ENCODE data around the gene DNAH2. TPM values are rescaled to one million over a fixed set of nuclear protein-coding genes. Genes with fewer than 3 reads are reported as not detected.

The DNAH2 gene
- total and polyA plus RNA-seq, 9 of the 15 experiments (the other 6 are each of a cell fraction or from before 2014, with no cell fraction given) = 0.03 TPM; not detected in 8

DNA sequence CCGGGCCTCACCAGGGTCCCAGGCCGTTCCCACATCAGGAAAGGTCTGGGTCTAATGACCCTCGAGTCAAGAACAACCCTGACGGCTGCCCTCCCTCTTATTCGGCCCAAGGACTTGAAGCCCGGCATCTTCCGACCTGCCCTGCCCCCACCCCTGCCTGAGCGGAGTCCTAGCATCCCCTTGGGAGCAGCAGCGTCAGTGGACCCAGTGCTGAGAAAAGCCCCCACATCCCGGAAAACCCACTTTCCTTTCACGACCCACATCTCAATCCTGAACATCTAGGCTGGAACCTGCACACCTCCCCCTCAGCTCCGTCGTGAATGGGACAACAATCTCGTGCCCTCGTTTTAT lies 138.1 kb downstream of the DNAH2 start:
- intact Hi-C loops (cut with micrococcal nuclease) = loop anchor here (2.0 to 10.0 kb wide), 4 partner anchors 21 to 111 kb away; partner anchors contain the start of gene KDM6B
- no TSS peak for BruUV-seq (replicated peaks)
- no peak for ATAC-seq
- H4K20me1 ChIP-seq (replicated peaks; ENCODE audit: control insufficient read depth, insufficient read depth, low read length) = no peaks in the 10 kb centered on the region
- CTCF ChIA-PET (ENCODE audit: low intra/inter-chr PET ratio) = no interaction called here
- no peaks in the 10 kb centered on the region for H3K27me3 ChIP-seq (ENCODE audit: control insufficient read depth in 2 of 2, insufficient read depth in 2 of 2, low read length in 2 of 2)
- no peak for FAIRE-seq
- in situ Hi-C loops (cut with MboI) = no loop called here
- H3K79me2 ChIP-seq (ENCODE audit: control insufficient read depth, insufficient read depth, low read length) = peaks cover 12% of the 10 kb centered on the region
- peak overlapping the region in 1 of 2 experiments; percentile 93; a peak in 2 of 4 replicates for H3K9ac ChIP-seq (ENCODE audit: insufficient read depth in 1 of 2, low read depth in 2 of 2, low read length in 2 of 2)
- peak overlapping the region; percentile 65; the same call in 1 of the 2 replicates for H3K4me3 ChIP-seq
- no peak for TF ChIP-seq HIVEP1 (CRISPR knock-in tag; IDR thresholded peaks at IDR 0.05)
- TF ChIP-seq BDP1 (IDR thresholded peaks at IDR 0.05; ENCODE audit: insufficient read depth, insufficient read length) = no peak
- TF ChIP-seq, protein P1, sequence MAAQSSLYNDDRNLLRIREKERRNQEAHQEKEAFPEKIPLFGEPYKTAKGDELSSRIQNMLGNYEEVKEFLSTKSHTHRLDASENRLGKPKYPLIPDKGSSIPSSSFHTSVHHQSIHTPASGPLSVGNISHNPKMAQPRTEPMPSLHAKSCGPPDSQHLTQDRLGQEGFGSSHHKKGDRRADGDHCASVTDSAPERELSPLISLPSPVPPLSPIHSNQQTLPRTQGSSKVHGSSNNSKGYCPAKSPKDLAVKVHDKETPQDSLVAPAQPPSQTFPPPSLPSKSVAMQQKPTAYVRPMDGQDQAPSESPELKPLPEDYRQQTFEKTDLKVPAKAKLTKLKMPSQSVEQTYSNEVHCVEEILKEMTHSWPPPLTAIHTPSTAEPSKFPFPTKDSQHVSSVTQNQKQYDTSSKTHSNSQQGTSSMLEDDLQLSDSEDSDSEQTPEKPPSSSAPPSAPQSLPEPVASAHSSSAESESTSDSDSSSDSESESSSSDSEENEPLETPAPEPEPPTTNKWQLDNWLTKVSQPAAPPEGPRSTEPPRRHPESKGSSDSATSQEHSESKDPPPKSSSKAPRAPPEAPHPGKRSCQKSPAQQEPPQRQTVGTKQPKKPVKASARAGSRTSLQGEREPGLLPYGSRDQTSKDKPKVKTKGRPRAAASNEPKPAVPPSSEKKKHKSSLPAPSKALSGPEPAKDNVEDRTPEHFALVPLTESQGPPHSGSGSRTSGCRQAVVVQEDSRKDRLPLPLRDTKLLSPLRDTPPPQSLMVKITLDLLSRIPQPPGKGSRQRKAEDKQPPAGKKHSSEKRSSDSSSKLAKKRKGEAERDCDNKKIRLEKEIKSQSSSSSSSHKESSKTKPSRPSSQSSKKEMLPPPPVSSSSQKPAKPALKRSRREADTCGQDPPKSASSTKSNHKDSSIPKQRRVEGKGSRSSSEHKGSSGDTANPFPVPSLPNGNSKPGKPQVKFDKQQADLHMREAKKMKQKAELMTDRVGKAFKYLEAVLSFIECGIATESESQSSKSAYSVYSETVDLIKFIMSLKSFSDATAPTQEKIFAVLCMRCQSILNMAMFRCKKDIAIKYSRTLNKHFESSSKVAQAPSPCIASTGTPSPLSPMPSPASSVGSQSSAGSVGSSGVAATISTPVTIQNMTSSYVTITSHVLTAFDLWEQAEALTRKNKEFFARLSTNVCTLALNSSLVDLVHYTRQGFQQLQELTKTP (IDR thresholded peaks at IDR 0.05; ENCODE audit: low read depth in 1 of 2, partially characterized antibody in 2 of 2) = no peak
- TF ChIP-seq, protein P2, sequence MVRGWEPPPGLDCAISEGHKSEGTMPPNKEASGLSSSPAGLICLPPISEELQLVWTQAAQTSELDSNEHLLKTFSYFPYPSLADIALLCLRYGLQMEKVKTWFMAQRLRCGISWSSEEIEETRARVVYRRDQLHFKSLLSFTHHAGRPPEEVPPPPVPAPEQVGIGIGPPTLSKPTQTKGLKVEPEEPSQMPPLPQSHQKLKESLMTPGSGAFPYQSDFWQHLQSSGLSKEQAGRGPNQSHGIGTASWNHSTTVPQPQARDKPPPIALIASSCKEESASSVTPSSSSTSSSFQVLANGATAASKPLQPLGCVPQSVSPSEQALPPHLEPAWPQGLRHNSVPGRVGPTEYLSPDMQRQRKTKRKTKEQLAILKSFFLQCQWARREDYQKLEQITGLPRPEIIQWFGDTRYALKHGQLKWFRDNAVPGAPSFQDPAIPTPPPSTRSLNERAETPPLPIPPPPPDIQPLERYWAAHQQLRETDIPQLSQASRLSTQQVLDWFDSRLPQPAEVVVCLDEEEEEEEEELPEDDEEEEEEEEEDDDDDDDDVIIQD (CRISPR knock-in tag; IDR thresholded peaks at IDR 0.05) = no peak
- TF ChIP-seq PHB (CRISPR knock-in tag; IDR thresholded peaks at IDR 0.05) = no peak
- TF ChIP-seq, protein P3, sequence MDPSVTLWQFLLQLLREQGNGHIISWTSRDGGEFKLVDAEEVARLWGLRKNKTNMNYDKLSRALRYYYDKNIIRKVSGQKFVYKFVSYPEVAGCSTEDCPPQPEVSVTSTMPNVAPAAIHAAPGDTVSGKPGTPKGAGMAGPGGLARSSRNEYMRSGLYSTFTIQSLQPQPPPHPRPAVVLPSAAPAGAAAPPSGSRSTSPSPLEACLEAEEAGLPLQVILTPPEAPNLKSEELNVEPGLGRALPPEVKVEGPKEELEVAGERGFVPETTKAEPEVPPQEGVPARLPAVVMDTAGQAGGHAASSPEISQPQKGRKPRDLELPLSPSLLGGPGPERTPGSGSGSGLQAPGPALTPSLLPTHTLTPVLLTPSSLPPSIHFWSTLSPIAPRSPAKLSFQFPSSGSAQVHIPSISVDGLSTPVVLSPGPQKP (CRISPR knock-in tag; IDR thresholded peaks at IDR 0.05) = no peak
- no peak for TF ChIP-seq ZNF354B (CRISPR knock-in tag; IDR thresholded peaks at IDR 0.05)
- TF ChIP-seq, protein P4, sequence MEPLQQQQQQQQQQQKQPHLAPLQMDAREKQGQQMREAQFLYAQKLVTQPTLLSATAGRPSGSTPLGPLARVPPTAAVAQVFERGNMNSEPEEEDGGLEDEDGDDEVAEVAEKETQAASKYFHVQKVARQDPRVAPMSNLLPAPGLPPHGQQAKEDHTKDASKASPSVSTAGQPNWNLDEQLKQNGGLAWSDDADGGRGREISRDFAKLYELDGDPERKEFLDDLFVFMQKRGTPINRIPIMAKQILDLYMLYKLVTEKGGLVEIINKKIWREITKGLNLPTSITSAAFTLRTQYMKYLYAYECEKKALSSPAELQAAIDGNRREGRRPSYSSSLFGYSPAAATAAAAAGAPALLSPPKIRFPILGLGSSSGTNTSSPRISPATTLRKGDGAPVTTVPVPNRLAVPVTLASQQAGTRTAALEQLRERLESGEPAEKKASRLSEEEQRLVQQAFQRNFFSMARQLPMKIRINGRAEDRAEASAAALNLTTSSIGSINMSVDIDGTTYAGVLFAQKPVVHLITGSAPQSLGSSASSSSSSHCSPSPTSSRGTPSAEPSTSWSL (CRISPR knock-in tag; IDR thresholded peaks at IDR 0.05; ENCODE audit: borderline replicate concordance) = no peak
- no peak for TF ChIP-seq MIER1 (IDR thresholded peaks at IDR 0.05; ENCODE audit: low read depth)
- no peak for TF ChIP-seq EZH2 (IDR thresholded peaks at IDR 0.05; ENCODE audit: borderline replicate concordance, low read depth, low read length)
- TF ChIP-seq SMAD4 (CRISPR knock-in tag; conservative IDR thresholded peaks at IDR 0.05) = no peak
- TF ChIP-seq HNRNPL (IDR thresholded peaks at IDR 0.05; ENCODE audit: low read depth, low read length) = no peak
- no peak for TF ChIP-seq SMARCA5 (IDR thresholded peaks at IDR 0.05)
- peaks cover 37% of the 10 kb centered on the region; the same call in 2 of the 3 replicates for H3K36me3 ChIP-seq (ENCODE audit: control insufficient read depth, insufficient read depth, low read length)
- peak overlapping the region; percentile 83 for H3K4me2 ChIP-seq (ENCODE audit: insufficient read depth, low read length)
- DNase-seq (ENCODE audit: extremely low read depth in 1 of 4, low spot score in 3 of 4) = no peak
- H3K4me1 ChIP-seq (replicated peaks in 1 of 2; ENCODE audit: control insufficient read depth in 2 of 2, insufficient read depth in 2 of 2, low read length in 2 of 2) = peaks cover 11 to 55% of the 10 kb centered on the region in 2 experiments; a peak in 4 of 5 replicates
- H3K27ac ChIP-seq (ENCODE audit: extremely low read depth, low read depth, low read length) = no peak overlapping the region
- POLR2A ChIA-PET = interaction anchor here (2.2 to 2.3 kb wide), 2 partner anchors 9 to 11 kb away, joined by 7 to 14 read pairs; no protein-coding TSS in a partner anchor
- H3K9me3 ChIP-seq (replicated peaks; ENCODE audit: control insufficient read depth, insufficient read depth, low read depth, low read length) = no peaks in the 10 kb centered on the region
- WGBS (ENCODE audit: insufficient coverage, low coverage, missing lambda C conversion rate) = 49% methylated on average over 9 of the region's 15 CpGs
- H2AFZ ChIP-seq (ENCODE audit: low read depth, low read length) = no peak overlapping the region
- no peaks in the 10 kb centered on the region for H3K9me1 ChIP-seq (ENCODE audit: control insufficient read depth, insufficient read depth, low read length)

Measured in K562 (cell line).